Measurements from ENCODE around the gene SLC37A1. TPM values are rescaled to one million over a fixed set of nuclear protein-coding genes. Genes with fewer than 3 reads are reported as not detected.

Gene SLC37A1
- total and polyA plus RNA-seq, 4 donors: 2.0 to 7.2 (median 4.3) TPM

DNA sequence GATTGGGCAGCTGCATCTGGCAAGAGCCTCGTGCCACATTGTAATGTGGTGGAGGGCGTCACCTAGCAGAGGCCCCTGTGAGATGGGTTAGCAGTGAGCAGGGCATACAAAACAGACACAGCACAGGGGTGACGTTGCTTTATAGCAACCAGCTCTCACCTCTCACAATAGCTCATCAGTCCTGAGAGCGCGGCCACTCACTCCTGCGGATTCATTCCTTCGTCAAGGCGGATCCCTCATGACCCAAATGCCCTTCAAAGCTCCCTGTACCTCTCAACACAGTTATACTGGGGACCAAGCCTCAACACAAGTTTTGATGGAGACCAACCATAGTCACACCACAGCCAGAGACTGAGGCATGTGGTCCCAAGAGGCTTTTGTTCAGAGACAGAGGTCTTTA is 22.9 kb downstream of the SLC37A1 start:
- Histone ChIP-seq H3K9me3 (ENCODE audit: control insufficient read depth in 4 of 4, low read length in 3 of 4) (no peaks in the 10 kb centered on the region), H3K4me3 (ENCODE audit: low read depth in 1 of 3, low read length in 3 of 3) (no peak overlapping the region), H3K36me3 (ENCODE audit: control insufficient read depth in 4 of 4, insufficient read depth in 3 of 4, low read depth in 1 of 4, low read length in 3 of 4) (no peaks in the 10 kb centered on the region), H3K4me1 (ENCODE audit: control insufficient read depth in 4 of 4, insufficient read depth in 4 of 4, low read length in 3 of 4) (peaks cover 0 to 16% (median 4%) of the 10 kb centered on the region in 4 donors), H3K27ac (ENCODE audit: low read depth in 1 of 2, low read length in 2 of 2) (no peak overlapping the region), H3K27me3 (ENCODE audit: control insufficient read depth in 4 of 4, insufficient read depth in 4 of 4, low read length in 3 of 4) (no peaks in the 10 kb centered on the region), H3K9ac (ENCODE audit: low read depth in 1 of 2, low read length in 2 of 2) (no peak overlapping the region)
- DNase-seq (ENCODE audit: low spot score): no peak
- 95% methylated on average over 8 of the region's 8 CpGs for WGBS
- TF ChIP-seq JUND (IDR thresholded peaks at IDR 0.05): no peak
- TF ChIP-seq, protein P1, sequence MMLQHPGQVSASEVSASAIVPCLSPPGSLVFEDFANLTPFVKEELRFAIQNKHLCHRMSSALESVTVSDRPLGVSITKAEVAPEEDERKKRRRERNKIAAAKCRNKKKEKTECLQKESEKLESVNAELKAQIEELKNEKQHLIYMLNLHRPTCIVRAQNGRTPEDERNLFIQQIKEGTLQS (IDR thresholded peaks at IDR 0.05): no peak
- TF ChIP-seq RAD21 (IDR thresholded peaks at IDR 0.05): no peak
- no peak for TF ChIP-seq NR2F2 (IDR thresholded peaks at IDR 0.05)
- TF ChIP-seq HNF4G (IDR thresholded peaks at IDR 0.05): no peak
- no peak for TF ChIP-seq SP1 (IDR thresholded peaks at IDR 0.05)
- no peak for TF ChIP-seq FOXA1 (IDR thresholded peaks at IDR 0.05)
- TF ChIP-seq, protein P2, sequence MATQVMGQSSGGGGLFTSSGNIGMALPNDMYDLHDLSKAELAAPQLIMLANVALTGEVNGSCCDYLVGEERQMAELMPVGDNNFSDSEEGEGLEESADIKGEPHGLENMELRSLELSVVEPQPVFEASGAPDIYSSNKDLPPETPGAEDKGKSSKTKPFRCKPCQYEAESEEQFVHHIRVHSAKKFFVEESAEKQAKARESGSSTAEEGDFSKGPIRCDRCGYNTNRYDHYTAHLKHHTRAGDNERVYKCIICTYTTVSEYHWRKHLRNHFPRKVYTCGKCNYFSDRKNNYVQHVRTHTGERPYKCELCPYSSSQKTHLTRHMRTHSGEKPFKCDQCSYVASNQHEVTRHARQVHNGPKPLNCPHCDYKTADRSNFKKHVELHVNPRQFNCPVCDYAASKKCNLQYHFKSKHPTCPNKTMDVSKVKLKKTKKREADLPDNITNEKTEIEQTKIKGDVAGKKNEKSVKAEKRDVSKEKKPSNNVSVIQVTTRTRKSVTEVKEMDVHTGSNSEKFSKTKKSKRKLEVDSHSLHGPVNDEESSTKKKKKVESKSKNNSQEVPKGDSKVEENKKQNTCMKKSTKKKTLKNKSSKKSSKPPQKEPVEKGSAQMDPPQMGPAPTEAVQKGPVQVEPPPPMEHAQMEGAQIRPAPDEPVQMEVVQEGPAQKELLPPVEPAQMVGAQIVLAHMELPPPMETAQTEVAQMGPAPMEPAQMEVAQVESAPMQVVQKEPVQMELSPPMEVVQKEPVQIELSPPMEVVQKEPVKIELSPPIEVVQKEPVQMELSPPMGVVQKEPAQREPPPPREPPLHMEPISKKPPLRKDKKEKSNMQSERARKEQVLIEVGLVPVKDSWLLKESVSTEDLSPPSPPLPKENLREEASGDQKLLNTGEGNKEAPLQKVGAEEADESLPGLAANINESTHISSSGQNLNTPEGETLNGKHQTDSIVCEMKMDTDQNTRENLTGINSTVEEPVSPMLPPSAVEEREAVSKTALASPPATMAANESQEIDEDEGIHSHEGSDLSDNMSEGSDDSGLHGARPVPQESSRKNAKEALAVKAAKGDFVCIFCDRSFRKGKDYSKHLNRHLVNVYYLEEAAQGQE (IDR thresholded peaks at IDR 0.05): no peak
- TF ChIP-seq, protein P3, sequence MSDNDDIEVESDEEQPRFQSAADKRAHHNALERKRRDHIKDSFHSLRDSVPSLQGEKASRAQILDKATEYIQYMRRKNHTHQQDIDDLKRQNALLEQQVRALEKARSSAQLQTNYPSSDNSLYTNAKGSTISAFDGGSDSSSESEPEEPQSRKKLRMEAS (IDR thresholded peaks at IDR 0.05): no peak
- TF ChIP-seq, protein P4, sequence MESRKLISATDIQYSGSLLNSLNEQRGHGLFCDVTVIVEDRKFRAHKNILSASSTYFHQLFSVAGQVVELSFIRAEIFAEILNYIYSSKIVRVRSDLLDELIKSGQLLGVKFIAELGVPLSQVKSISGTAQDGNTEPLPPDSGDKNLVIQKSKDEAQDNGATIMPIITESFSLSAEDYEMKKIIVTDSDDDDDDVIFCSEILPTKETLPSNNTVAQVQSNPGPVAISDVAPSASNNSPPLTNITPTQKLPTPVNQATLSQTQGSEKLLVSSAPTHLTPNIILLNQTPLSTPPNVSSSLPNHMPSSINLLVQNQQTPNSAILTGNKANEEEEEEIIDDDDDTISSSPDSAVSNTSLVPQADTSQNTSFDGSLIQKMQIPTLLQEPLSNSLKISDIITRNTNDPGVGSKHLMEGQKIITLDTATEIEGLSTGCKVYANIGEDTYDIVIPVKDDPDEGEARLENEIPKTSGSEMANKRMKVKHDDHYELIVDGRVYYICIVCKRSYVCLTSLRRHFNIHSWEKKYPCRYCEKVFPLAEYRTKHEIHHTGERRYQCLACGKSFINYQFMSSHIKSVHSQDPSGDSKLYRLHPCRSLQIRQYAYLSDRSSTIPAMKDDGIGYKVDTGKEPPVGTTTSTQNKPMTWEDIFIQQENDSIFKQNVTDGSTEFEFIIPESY (IDR thresholded peaks at IDR 0.05): no peak

DNA sequence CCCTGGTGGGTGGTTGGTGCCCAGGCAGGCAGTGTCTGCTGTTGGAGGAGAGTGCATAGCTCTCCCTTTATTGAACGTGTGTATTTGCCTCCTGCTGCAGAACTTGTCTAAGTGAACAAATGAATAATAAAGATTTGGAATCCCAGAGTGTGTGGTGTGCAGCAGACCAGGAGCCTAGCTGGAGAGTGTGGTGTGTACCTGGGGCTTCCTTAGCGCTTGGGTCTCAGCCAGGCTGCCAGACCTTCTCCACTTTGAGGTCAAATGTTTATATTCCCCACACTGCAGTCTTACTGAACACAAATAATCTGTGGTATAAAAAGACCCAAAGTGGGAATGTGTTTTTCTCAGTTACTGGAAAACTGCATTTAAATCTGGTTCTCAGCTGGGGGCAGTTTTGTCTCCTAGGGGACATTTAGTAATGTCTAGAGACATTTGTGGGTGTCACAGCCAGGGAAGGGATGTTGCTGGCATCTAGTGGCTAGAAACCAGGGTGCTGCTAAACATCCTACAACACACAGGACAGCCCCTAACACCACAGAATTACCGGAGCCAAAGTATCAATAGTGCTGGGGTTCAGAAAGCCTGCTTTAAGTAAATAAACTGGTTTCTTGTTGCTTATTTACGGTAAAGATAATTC is 23.6 kb downstream of the SLC37A1 start:
- Histone ChIP-seq H3K27me3 (ENCODE audit: control insufficient read depth in 4 of 4, insufficient read depth in 4 of 4, low read length in 3 of 4) (no peaks in the 10 kb centered on the region), H3K27ac (ENCODE audit: low read depth in 1 of 2, low read length in 2 of 2) (no peak overlapping the region), H3K9ac (ENCODE audit: low read depth in 1 of 2, low read length in 2 of 2) (no peak overlapping the region), H3K9me3 (ENCODE audit: control insufficient read depth in 4 of 4, low read length in 3 of 4) (no peaks in the 10 kb centered on the region), H3K4me3 (ENCODE audit: low read depth in 1 of 3, low read length in 3 of 3) (no peak overlapping the region), H3K4me1 (ENCODE audit: control insufficient read depth in 4 of 4, insufficient read depth in 4 of 4, low read length in 3 of 4) (peaks cover 0 to 16% (median 4%) of the 10 kb centered on the region in 4 donors), H3K36me3 (ENCODE audit: control insufficient read depth in 4 of 4, insufficient read depth in 3 of 4, low read depth in 1 of 4, low read length in 3 of 4) (no peaks in the 10 kb centered on the region)
- 64% methylated on average over 4 of the region's 4 CpGs for WGBS
- TF ChIP-seq, protein P5, sequence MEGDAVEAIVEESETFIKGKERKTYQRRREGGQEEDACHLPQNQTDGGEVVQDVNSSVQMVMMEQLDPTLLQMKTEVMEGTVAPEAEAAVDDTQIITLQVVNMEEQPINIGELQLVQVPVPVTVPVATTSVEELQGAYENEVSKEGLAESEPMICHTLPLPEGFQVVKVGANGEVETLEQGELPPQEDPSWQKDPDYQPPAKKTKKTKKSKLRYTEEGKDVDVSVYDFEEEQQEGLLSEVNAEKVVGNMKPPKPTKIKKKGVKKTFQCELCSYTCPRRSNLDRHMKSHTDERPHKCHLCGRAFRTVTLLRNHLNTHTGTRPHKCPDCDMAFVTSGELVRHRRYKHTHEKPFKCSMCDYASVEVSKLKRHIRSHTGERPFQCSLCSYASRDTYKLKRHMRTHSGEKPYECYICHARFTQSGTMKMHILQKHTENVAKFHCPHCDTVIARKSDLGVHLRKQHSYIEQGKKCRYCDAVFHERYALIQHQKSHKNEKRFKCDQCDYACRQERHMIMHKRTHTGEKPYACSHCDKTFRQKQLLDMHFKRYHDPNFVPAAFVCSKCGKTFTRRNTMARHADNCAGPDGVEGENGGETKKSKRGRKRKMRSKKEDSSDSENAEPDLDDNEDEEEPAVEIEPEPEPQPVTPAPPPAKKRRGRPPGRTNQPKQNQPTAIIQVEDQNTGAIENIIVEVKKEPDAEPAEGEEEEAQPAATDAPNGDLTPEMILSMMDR (IDR thresholded peaks at IDR 0.05; ENCODE audit: low read depth, low read length, missing input control): peak; percentile 34
- TF ChIP-seq NR2F2 (IDR thresholded peaks at IDR 0.05) (no peak), HNF4A (conservative IDR thresholded peaks at IDR 0.05) (no peak), RAD21 (IDR thresholded peaks at IDR 0.05) (peak; percentile 70 to 79)
- DNase-seq (ENCODE audit: low spot score): no peak

Data from liver (tissue), 9 donors.